ENCODE results near the gene GALNT4.

GRCh38 chr12:89538897-89539296 lies 14.3 kb upstream of the GALNT4 start:
- TF ChIP-seq MAZ (IDR thresholded peaks at IDR 0.05; ENCODE audit: borderline replicate concordance, low read depth, low read length) (no peak), MAZ (CRISPR knock-in tag; IDR thresholded peaks at IDR 0.05; ENCODE audit: low read depth) (no peak), NAIF1 (CRISPR knock-in tag; IDR thresholded peaks at IDR 0.05; ENCODE audit: borderline replicate concordance) (no peak), NR3C1 (CRISPR knock-in tag; IDR thresholded peaks at IDR 0.05) (no peak), CERS6 (CRISPR knock-in tag; IDR thresholded peaks at IDR 0.05) (no peak), TCF7 (IDR thresholded peaks at IDR 0.05; ENCODE audit: low read depth) (no peak), ZSCAN20 (CRISPR knock-in tag; IDR thresholded peaks at IDR 0.05; ENCODE audit: borderline replicate concordance) (no peak), MAX (IDR thresholded peaks at IDR 0.05) (no peak), ARNTL (CRISPR knock-in tag; IDR thresholded peaks at IDR 0.05) (no peak), ESRRA (CRISPR knock-in tag; IDR thresholded peaks at IDR 0.05; ENCODE audit: low read depth) (no peak), ZNF879 (CRISPR knock-in tag; IDR thresholded peaks at IDR 0.05) (no peak), SP1 (IDR thresholded peaks at IDR 0.05) (no peak), SP1 (CRISPR knock-in tag; IDR thresholded peaks at IDR 0.05) (no peak)
